Suprapubic skin (tissue), 4 donors: ENCODE measurements around the gene KCNT1.

Experiments
- CTCF ChIP-seq, 2 donors: fragments of 200-600 bp in 1 of 2; fragments of 450-650 bp in 1 of 2; sonication (generic) in 1 of 2; IDR thresholded peaks; one replicate each; pipeline ENCODE4 v1.5.1; 2016 to 2019; ENCODE audit warnings: antibody characterized with exemption in 2 of 2, mild to moderate bottlenecking in 1 of 2, moderate library complexity in 1 of 2
- EP300 ChIP-seq: sonication (generic); formaldehyde crosslinking; IDR thresholded peaks from one replicate; pipeline ENCODE4 v1.6.1; 2017; ENCODE audit warnings: antibody characterized with exemption
- POLR2A ChIP-seq, 2 donors: fragments of 450-650 bp; IDR thresholded peaks; one replicate each; pipeline ENCODE4 v1.6.1; 2017; ENCODE audit warnings: antibody characterized with exemption in 2 of 2, mild to moderate bottlenecking in 2 of 2, moderate library complexity in 2 of 2
- POLR2AphosphoS5 ChIP-seq, 3 donors: sonication (generic); formaldehyde crosslinking; IDR thresholded peaks; one replicate each; pipeline ENCODE4 v1.6.1; 2017; ENCODE audit warnings: antibody characterized with exemption in 3 of 3

GRCh38 chr9:135657416-135657815 is 44.6 kb upstream of the KCNT1 start:
- TF ChIP-seq CTCF (IDR thresholded peaks at IDR 0.05) (no peak), POLR2A (IDR thresholded peaks at IDR 0.05) (no peak), EP300 (no peak), POLR2AphosphoS5 (IDR thresholded peaks at IDR 0.05) (no peak)
